ENCODE results near the gene ESR2.
"Not testable (repeated sequence)": the region's sequence is repeated elsewhere in the genome, so short reads cannot be mapped to it uniquely, and the experiment has no call there.

The ESR2 gene

GRCh38 chr14:64198486-64198885, 95.7 kb downstream of the ESR2 start:
- DNase-seq (ENCODE audit: low read depth in 3 of 3) = no peak

GRCh38 chr14:64197996-64198395, 96.2 kb downstream of the ESR2 start:
- DNase-seq (ENCODE audit: low read depth in 3 of 3) = no peak

GRCh38 chr14:64196814-64197411, 97.3 kb downstream of the ESR2 start:
- DNase-seq (ENCODE audit: low read depth in 3 of 3) = no peak

- no peak for DNase-seq (ENCODE audit: low read depth in 3 of 3)
These were observed 98.1 kb downstream of the ESR2 start for GRCh38 chr14:64196056-64196455.

GRCh38 chr14:64195199-64195598, 99.0 kb downstream of the ESR2 start:
- no peak for DNase-seq (ENCODE audit: low read depth in 3 of 3)

GRCh38 chr14:64194404-64194803, 99.8 kb downstream of the ESR2 start:
- DNase-seq (ENCODE audit: low read depth in 3 of 3) = no peak

GRCh38 chr14:64193821-64194220, 100.3 kb downstream of the ESR2 start:
- no peak for DNase-seq (ENCODE audit: low read depth in 3 of 3)

- DNase-seq (ENCODE audit: low read depth in 3 of 3) = no peak
These were observed 102.4 kb downstream of the ESR2 start for GRCh38 chr14:64191756-64192155.

- no peak for DNase-seq (ENCODE audit: low read depth in 3 of 3)
These were observed 103.1 kb downstream of the ESR2 start for GRCh38 chr14:64190974-64191502.

GRCh38 chr14:64187331-64187730, 106.8 kb downstream of the ESR2 start:
- DNase-seq (ENCODE audit: low read depth in 3 of 3) = no peak

- DNase-seq (ENCODE audit: low read depth in 3 of 3) = no peak
These were observed 107.7 kb downstream of the ESR2 start for GRCh38 chr14:64186231-64187129.

- no peak for DNase-seq (ENCODE audit: low read depth in 3 of 3)
These were observed 109.0 kb downstream of the ESR2 start for GRCh38 chr14:64185184-64185583.

- no peak for DNase-seq (ENCODE audit: low read depth in 3 of 3)
These were observed 110.0 kb downstream of the ESR2 start for GRCh38 chr14:64184103-64184729.

GRCh38 chr14:64182908-64183307, 111.3 kb downstream of the ESR2 start:
- not testable (repeated sequence) for DNase-seq (ENCODE audit: low read depth in 3 of 3)

- no peak for DNase-seq (ENCODE audit: low read depth in 3 of 3)
These were observed 115.4 kb downstream of the ESR2 start for GRCh38 chr14:64178814-64179213.

- no peak for DNase-seq (ENCODE audit: low read depth in 3 of 3)
These were observed 117.8 kb downstream of the ESR2 start for GRCh38 chr14:64176330-64176729.

- peak in 1 of 3 donors; percentile 4 for DNase-seq (ENCODE audit: low read depth in 3 of 3)
These were observed 119.0 kb downstream of the ESR2 start for GRCh38 chr14:64174922-64175782.

GRCh38 chr14:64170181-64170580, 124.0 kb downstream of the ESR2 start:
- DNase-seq (ENCODE audit: low read depth in 3 of 3) = no peak

- DNase-seq (ENCODE audit: low read depth in 3 of 3) = no peak
These were observed 134.6 kb downstream of the ESR2 start for GRCh38 chr14:64159588-64159987.

- no peak for DNase-seq (ENCODE audit: low read depth in 3 of 3)
These were observed 135.6 kb downstream of the ESR2 start for GRCh38 chr14:64158608-64159007.

GRCh38 chr14:64149921-64150320, 144.2 kb downstream of the ESR2 start:
- no peak for DNase-seq (ENCODE audit: low read depth in 3 of 3)
